ENCODE measurements around the gene FN1. TPM values are rescaled to one million over a fixed set of nuclear protein-coding genes. Genes with fewer than 3 reads are reported as not detected.

Gene FN1
- total RNA-seq, 3 donors from 2014 or later (not counting 1 experiment from before 2014, with no cell fraction given), result 0.30 TPM; not detected in 2

- WGBS (ENCODE audit: insufficient coverage), result 96% methylated on average over 8 of the region's 8 CpGs
- no peak for ATAC-seq
- no peak for DNase-seq
Observed at GRCh38 chr2:215383652-215384279, 52.1 kb downstream of the FN1 start.

GRCh38 chr2:215382480-215382879, 53.4 kb downstream of the FN1 start:
- intact Hi-C loops (cut with micrococcal nuclease), result no loop called here
- H3K9me3 ChIP-seq (ENCODE audit: control insufficient read depth, insufficient read depth, low read length), result no peaks in the 10 kb centered on the region
- ATAC-seq (no peak), DNase-seq (no peak)
- Mint-ChIP-seq H3K4me1 (no peaks in the 10 kb centered on the region), H3K27ac (no peak overlapping the region), H3K4me3 (no peak overlapping the region), H3K9me3 (no peaks in the 10 kb centered on the region), H3K27me3 (ENCODE audit: low read depth in 2 of 2) (no peaks in the 10 kb centered on the region), H3K36me3 (no peaks in the 10 kb centered on the region)
- no peaks in the 10 kb centered on the region for H3K4me1 ChIP-seq (ENCODE audit: control insufficient read depth, insufficient read depth, low read length)
- no peak overlapping the region for H3K4me3 ChIP-seq (ENCODE audit: low read length)
- no peak for TF ChIP-seq CTCF (IDR thresholded peaks at IDR 0.05)
- no peaks in the 10 kb centered on the region for H3K27me3 ChIP-seq (ENCODE audit: control insufficient read depth, insufficient read depth, low read length)
- H3K36me3 ChIP-seq (ENCODE audit: control insufficient read depth, insufficient read depth, low read length), result no peaks in the 10 kb centered on the region
- H3K27ac ChIP-seq (ENCODE audit: low read length), result no peak overlapping the region

More at GRCh38 chr2:215383652-215384279, 52.1 kb downstream of the FN1 start:
- Mint-ChIP-seq H3K27me3 (ENCODE audit: low read depth in 2 of 2) (no peaks in the 10 kb centered on the region), H3K36me3 (no peaks in the 10 kb centered on the region), H3K4me1 (no peaks in the 10 kb centered on the region), H3K9me3 (no peaks in the 10 kb centered on the region), H3K4me3 (no peak overlapping the region), H3K27ac (no peak overlapping the region)
- no peak overlapping the region for H3K4me3 ChIP-seq (ENCODE audit: low read length)
- no peaks in the 10 kb centered on the region for H3K9me3 ChIP-seq (ENCODE audit: control insufficient read depth, insufficient read depth, low read length)
- TF ChIP-seq CTCF (IDR thresholded peaks at IDR 0.05), result no peak
- no peaks in the 10 kb centered on the region for H3K27me3 ChIP-seq (ENCODE audit: control insufficient read depth, insufficient read depth, low read length)
- no peaks in the 10 kb centered on the region for H3K4me1 ChIP-seq (ENCODE audit: control insufficient read depth, insufficient read depth, low read length)
- intact Hi-C loops (cut with micrococcal nuclease), result no loop called here
- no peak overlapping the region for H3K27ac ChIP-seq (ENCODE audit: low read length)
- H3K36me3 ChIP-seq (ENCODE audit: control insufficient read depth, insufficient read depth, low read length), result no peaks in the 10 kb centered on the region

- no peak for DNase-seq
- no peak for TF ChIP-seq CTCF (IDR thresholded peaks at IDR 0.05)
- no peak overlapping the region for H3K27ac ChIP-seq (ENCODE audit: low read length)
- no peaks in the 10 kb centered on the region for H3K36me3 ChIP-seq (ENCODE audit: control insufficient read depth, insufficient read depth, low read length)
- H3K36me3 Mint-ChIP-seq, result no peaks in the 10 kb centered on the region
- H3K27me3 ChIP-seq (ENCODE audit: control insufficient read depth, insufficient read depth, low read length), result no peaks in the 10 kb centered on the region
- no peaks in the 10 kb centered on the region for H3K4me1 ChIP-seq (ENCODE audit: control insufficient read depth, insufficient read depth, low read length)
- no peaks in the 10 kb centered on the region for H3K9me3 ChIP-seq (ENCODE audit: control insufficient read depth, insufficient read depth, low read length)
- H3K9me3 Mint-ChIP-seq, result no peaks in the 10 kb centered on the region
- no peak overlapping the region for H3K4me3 ChIP-seq (ENCODE audit: low read length)
- H3K27ac Mint-ChIP-seq, result no peak overlapping the region
- ATAC-seq, result no peak
- WGBS (ENCODE audit: insufficient coverage), result 87% methylated on average over 6 of the region's 7 CpGs
- H3K4me3 Mint-ChIP-seq, result no peak overlapping the region
- intact Hi-C loops (cut with micrococcal nuclease), result no loop called here
- H3K27me3 Mint-ChIP-seq (ENCODE audit: low read depth in 2 of 2), result no peaks in the 10 kb centered on the region
- no peaks in the 10 kb centered on the region for H3K4me1 Mint-ChIP-seq
Observed at GRCh38 chr2:215382011-215382410, 53.9 kb downstream of the FN1 start.

- WGBS (ENCODE audit: insufficient coverage), result 93% methylated on average over 7 of the region's 7 CpGs
- H3K36me3 ChIP-seq (ENCODE audit: control insufficient read depth, insufficient read depth, low read length), result no peaks in the 10 kb centered on the region
- H3K27ac Mint-ChIP-seq, result no peak overlapping the region
- H3K27ac ChIP-seq (ENCODE audit: low read length), result no peak overlapping the region
- intact Hi-C loops (cut with micrococcal nuclease), result no loop called here
- no peak overlapping the region for H3K4me3 Mint-ChIP-seq
- H3K9me3 Mint-ChIP-seq, result no peaks in the 10 kb centered on the region
- H3K27me3 ChIP-seq (ENCODE audit: control insufficient read depth, insufficient read depth, low read length), result no peaks in the 10 kb centered on the region
- H3K27me3 Mint-ChIP-seq (ENCODE audit: low read depth in 2 of 2), result no peaks in the 10 kb centered on the region
- no peaks in the 10 kb centered on the region for H3K36me3 Mint-ChIP-seq
- TF ChIP-seq CTCF (IDR thresholded peaks at IDR 0.05), result no peak
- H3K4me1 Mint-ChIP-seq, result no peaks in the 10 kb centered on the region
- H3K4me1 ChIP-seq (ENCODE audit: control insufficient read depth, insufficient read depth, low read length), result no peaks in the 10 kb centered on the region
- H3K4me3 ChIP-seq (ENCODE audit: low read length), result no peak overlapping the region
- no peak for DNase-seq
- no peaks in the 10 kb centered on the region for H3K9me3 ChIP-seq (ENCODE audit: control insufficient read depth, insufficient read depth, low read length)
- ATAC-seq, result no peak
Observed at GRCh38 chr2:215380699-215381098, 55.2 kb downstream of the FN1 start.
